GM06990 (cell line): ENCODE results near the gene CDC42EP3.

Source experiments
- DNase-seq: peaks from one replicate; pipeline ENCODE4 v3.0.0-alpha.2; 2011; ENCODE audit not compliant: insufficient read length; ENCODE audit errors: extremely low read depth
- H3K27me3 ChIP-seq: replicated peaks from 2 replicates; pipeline ENCODE4 v1.6.0; 2011; ENCODE audit warnings: low read length; ENCODE audit not compliant: control insufficient read depth, insufficient read depth
- H3K36me3 ChIP-seq: 2 replicates; pipeline ENCODE4 v1.5.1; 2011; ENCODE audit warnings: low read length; ENCODE audit not compliant: control insufficient read depth, insufficient read depth
- H3K4me3 ChIP-seq: replicated peaks from 2 replicates; pipeline ENCODE4 v1.5.1; 2011; ENCODE audit warnings: low read depth, mild to moderate bottlenecking, control low read depth, low read length
- TF ChIP-seq, protein P1 (sequence below): IDR thresholded peaks from 2 replicates; pipeline ENCODE4 v1.5.1; 2011; ENCODE audit warnings: low read length, control low read depth, mild to moderate bottlenecking, inconsistent platforms; ENCODE audit not compliant: insufficient read depth, poor library complexity, severe bottlenecking

The CDC42EP3 gene

DNA sequence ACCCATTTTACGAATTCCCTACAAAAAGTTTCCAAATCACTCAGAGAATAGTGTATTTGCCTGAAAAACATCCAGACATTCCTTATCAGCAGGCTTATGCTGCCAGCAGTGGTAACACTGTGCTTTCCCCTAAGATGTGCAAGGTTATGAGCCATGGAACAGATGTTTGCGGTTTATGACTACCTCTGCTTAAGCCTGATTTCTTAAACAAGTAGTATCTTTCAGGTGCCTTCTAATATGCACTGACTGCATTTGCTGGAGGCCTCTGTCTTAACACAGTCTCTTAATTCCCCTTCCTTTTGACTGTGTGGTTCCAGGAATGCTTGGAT is 54.8 kb downstream of the CDC42EP3 start:
- no peak for DNase-seq
- TF ChIP-seq, protein P1, sequence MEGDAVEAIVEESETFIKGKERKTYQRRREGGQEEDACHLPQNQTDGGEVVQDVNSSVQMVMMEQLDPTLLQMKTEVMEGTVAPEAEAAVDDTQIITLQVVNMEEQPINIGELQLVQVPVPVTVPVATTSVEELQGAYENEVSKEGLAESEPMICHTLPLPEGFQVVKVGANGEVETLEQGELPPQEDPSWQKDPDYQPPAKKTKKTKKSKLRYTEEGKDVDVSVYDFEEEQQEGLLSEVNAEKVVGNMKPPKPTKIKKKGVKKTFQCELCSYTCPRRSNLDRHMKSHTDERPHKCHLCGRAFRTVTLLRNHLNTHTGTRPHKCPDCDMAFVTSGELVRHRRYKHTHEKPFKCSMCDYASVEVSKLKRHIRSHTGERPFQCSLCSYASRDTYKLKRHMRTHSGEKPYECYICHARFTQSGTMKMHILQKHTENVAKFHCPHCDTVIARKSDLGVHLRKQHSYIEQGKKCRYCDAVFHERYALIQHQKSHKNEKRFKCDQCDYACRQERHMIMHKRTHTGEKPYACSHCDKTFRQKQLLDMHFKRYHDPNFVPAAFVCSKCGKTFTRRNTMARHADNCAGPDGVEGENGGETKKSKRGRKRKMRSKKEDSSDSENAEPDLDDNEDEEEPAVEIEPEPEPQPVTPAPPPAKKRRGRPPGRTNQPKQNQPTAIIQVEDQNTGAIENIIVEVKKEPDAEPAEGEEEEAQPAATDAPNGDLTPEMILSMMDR: no peak
- H3K27me3 ChIP-seq: no peaks in the 10 kb centered on the region
- no peak overlapping the region for H3K4me3 ChIP-seq
- H3K36me3 ChIP-seq: no peaks in the 10 kb centered on the region

DNA sequence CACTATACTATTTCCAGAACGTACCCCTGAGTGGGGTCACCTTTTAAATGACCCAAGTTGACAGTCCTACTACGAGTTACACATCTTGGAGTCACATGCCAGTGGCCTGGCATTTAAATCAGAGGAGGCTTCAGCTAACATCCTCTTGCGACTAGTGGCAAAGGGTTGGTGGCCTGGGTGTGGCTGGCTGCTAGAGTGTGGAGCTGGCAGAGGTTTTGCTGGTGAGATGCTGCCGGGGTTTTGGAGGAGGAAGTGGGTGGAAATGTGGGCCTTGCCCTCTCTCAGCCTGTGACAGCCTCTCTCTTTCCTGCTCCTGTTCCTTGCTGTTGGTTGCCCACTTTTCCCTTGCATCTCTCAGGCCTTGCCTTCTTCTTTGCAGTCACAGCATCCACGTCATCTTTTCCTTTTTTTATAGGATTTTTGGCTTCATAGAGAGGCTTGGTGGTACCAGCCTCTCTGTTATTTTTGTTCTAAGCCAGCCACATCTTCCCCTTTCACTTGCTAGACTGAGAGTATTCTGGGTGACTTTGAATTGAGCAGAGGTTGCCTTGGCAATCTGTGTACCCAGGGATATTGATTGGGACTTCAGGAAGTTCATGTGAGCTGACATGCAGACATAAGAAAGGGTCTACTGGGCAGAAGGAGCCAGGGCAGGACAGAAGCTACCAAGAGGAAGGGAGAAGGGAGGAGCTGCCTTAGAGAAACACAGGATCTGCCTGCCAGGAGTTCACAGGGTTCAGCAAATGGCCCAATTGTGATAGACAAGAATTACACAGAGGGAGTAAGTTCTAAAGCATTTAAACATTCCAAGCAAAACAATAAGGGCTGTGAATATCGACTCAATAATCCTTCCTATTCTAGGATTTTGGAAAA is 55.4 kb downstream of the CDC42EP3 start:
- TF ChIP-seq, protein P1: no peak
- DNase-seq: no peak
- H3K4me3 ChIP-seq: no peak overlapping the region
- no peaks in the 10 kb centered on the region for H3K27me3 ChIP-seq
- no peaks in the 10 kb centered on the region for H3K36me3 ChIP-seq

- H3K4me3 ChIP-seq: no peak overlapping the region
- no peaks in the 10 kb centered on the region for H3K27me3 ChIP-seq
- DNase-seq: no peak
- no peaks in the 10 kb centered on the region for H3K36me3 ChIP-seq
- TF ChIP-seq, protein P1: no peak
Observed at GRCh38 chr2:37614061-37614738, 57.2 kb downstream of the CDC42EP3 start.

GRCh38 chr2:37612382-37612781 is 59.1 kb downstream of the CDC42EP3 start:
- H3K27me3 ChIP-seq: no peaks in the 10 kb centered on the region
- TF ChIP-seq, protein P1: no peak
- H3K4me3 ChIP-seq: no peak overlapping the region
- DNase-seq: no peak
- no peaks in the 10 kb centered on the region for H3K36me3 ChIP-seq

DNA sequence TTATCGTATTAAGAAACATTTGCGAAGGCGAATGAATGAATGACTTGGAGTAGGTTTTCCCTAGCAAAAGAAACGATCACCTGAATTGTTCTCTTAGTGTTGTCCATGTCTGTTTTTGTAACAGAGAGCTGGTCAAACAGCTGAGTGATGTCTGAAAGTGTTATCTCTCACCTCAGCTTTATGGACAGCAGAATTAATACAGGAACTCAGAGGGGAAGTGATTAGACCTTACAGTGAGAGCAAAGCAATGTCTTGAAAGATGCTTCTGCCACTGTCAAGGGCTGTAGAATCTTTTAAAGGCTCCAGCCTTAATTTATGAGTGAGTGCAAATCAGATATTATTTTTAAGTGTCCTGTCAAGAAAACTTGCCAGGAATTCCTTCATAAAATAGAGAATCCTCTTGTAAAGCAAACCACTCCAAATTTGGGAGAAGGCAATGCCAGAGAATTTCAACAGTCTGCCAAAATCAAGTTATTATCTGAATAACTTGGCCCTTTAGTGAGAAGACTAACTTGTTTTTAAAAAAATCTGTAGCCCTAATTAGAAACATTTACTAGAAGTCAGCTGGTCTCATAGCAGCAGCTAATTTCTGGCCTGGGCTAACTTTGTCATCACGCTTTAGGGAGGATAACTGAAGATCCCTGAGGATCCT is 60.7 kb downstream of the CDC42EP3 start:
- DNase-seq: no peak
- TF ChIP-seq, protein P1: no peak
- Histone ChIP-seq H3K4me3 (no peak overlapping the region), H3K27me3 (no peaks in the 10 kb centered on the region), H3K36me3 (no peaks in the 10 kb centered on the region)
